Right renal cortex interstitium (tissue), 3 donors: Measurements from ENCODE around the gene OSBPL2. TPM values are rescaled to one million over a fixed set of nuclear protein-coding genes. Genes with fewer than 3 reads are reported as not detected.

ENCODE experiments used
- DNase-seq, 3 donors: peaks; one replicate each; pipeline ENCODE4 v3.0.0-alpha.2; 2013; ENCODE audit warnings: low read depth in 3 of 3, low spot score in 2 of 3
- polyA plus RNA-seq, 3 donors: library from polyadenylated mRNA; unstranded; fragments of 120-200 nt; gene quantifications; one replicate each; pipeline ENCODE4 v1.2.1, GENCODE V29; 2013; ENCODE audit not compliant: insufficient read length in 3 of 3

The OSBPL2 gene
- polyA plus RNA-seq, 3 donors = 27.8 to 31.3 (median 30.4) TPM

DNA sequence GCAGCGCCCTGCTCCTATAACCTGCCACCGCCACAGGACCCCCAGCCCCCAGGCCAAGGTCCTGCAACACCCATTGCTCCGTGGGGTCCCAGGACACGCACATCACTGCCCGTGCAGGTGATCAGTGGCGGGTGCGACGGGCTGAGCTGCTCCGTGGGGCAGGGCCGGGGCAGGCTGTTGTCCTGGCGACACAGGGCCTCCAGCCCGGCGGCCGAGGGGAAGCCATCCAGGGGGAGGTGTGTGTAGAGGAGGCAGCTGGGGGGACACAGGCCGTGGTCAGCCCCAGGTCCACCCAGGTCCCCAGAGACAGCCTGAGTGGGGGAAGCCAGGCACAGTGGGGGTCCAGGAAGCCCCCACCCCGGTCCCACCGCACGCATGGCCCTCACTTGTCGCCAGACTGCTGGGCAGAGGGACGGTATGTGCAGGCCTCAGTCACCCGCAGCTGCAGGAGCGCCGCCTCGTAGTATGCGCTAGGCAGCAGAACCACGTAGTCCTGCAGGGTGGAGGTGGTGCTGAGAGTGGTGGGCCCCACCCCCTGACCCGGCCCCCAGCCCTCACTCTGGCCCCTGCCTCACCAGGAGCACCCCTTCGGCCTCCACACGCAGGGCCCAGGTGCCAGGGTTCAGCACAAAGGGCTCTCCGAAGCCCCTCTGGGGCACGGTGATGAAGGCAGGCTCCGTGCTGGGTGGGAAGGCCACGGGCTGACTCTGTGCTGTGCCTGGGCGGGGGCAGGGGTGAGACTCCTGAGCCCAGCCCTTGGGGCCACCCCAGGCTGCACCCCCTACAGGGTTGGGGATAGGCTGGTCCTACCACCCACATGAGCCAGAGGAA is 94.9 kb downstream of the OSBPL2 start:
- no peak for DNase-seq

GRCh38 chr20:62333820-62334595 is 95.7 kb downstream of the OSBPL2 start:
- no peak for DNase-seq

- DNase-seq = no peak
Measured at GRCh38 chr20:62334881-62335280, 96.6 kb downstream of the OSBPL2 start.

- no peak for DNase-seq
Measured at GRCh38 chr20:62335532-62335931, 97.2 kb downstream of the OSBPL2 start.

DNA sequence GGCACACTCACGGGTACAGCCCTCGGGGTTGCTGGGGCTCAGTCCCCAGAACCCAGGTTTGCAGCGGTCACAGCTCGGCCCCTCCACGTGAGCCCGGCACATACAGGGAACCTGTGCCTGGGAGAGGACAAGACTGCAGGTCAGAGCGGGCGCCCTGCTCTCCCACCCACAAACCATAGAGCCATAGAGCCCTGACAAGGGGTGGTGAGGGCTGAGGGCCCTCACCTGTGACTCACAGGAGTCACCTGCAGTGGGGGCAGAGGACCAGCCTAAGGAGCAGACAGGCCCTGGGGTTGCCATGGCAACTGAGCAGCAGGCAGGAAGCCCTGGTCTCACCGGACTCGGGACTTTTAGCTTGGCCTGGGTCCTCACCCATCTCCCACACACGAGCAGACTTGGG is 98.0 kb downstream of the OSBPL2 start:
- no peak for DNase-seq

GRCh38 chr20:62336775-62337557 is 98.6 kb downstream of the OSBPL2 start:
- no peak for DNase-seq

DNA sequence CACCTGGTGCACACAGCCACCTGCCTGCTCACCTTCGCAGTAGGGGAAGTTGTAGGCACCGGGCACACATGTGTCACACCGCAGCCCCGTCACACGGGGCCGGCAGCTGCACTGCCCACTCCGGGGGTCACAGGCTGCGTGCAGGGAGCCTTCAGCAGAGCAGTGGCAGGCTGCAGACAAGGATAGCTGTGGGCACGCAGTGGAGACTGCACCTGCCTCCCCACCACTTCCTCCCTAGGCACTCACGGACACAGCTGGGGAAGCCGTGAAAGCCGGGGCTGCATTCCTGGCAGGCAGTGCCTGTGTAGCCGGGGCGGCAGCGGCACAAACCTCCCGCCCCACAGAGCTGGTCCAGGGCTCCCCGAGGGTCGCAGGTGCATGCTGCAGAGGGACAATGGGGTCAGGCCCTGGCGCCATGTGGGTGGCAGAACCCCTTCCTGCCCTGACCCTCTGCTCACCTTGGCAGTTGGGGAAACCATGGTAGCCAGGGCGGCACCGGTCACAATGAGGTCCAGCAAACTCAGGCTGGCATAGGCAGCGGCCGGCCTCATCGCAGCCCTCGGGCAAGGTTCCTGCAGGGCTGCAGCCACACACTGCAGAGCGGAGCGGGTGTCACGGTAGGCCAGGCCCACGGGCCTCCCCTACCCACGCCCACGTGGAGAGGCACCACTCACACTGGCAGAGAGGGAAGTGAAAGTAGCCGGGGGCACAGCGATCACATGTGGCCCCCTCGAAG is 99.4 kb downstream of the OSBPL2 start:
- no peak for DNase-seq

DNA sequence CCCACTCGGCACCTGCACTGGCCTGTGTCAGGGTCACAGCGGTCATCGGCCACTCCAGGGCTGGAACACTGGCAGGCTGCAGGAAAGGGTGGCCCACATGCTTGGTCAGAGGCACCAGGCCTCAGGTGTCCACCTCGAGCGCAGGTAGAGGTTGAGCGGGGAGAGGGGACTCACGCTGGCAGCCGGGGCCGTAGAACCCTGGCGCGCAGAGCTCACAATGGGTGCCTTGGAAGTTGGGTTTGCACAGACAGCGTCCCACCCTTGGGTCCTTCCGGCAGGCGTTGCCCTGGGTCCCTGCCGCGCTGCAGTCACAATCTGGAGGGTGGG is 99.9 kb downstream of the OSBPL2 start:
- DNase-seq = no peak

GRCh38 chr20:62339647-62340062 is 101.3 kb downstream of the OSBPL2 start:
- DNase-seq = no peak

- DNase-seq = no peak
Measured at GRCh38 chr20:62342910-62343309, 104.6 kb downstream of the OSBPL2 start.

DNA sequence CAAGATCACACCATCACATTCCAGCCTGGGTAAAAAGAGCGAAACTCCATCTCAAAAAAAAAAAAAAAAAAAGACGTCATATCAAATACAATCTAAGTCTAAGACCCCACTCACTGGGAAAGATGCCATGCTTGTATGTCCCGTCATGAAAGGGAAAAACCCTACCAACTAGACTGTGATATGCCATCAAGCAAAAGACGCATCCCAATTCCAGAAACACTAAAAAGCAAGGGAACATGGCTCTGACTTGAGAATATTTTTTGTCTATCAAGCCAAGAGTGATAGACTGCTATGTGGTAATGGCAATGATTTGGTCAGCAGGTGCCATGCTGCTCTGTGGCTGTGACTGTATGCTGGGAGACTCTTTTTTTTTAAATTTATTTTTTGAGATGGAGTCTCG is 105.8 kb downstream of the OSBPL2 start:
- DNase-seq = no peak

GRCh38 chr20:62344782-62345181 is 106.5 kb downstream of the OSBPL2 start:
- no peak for DNase-seq

Other genes with a start within 250 kb of the OSBPL2 start
- 10 to 100 TPM; 14.1 to 16.1 (median 14.8) TPM for gene TAF4, start 172.6 kb upstream of the OSBPL2 start, polyA plus RNA-seq
- gene LSM14B, start 116.0 kb upstream of the OSBPL2 start, polyA plus RNA-seq = 10 to 100 TPM; 50.2 to 52.9 (median 50.5) TPM
- 100 to 1,000 TPM; 169 to 200 (median 192) TPM for gene PSMA7, start 95.1 kb upstream of the OSBPL2 start, polyA plus RNA-seq
- gene SS18L1, start 94.8 kb upstream of the OSBPL2 start, polyA plus RNA-seq = 10 to 100 TPM; 16.3 to 19.0 (median 18.0) TPM
- 10 to 100 TPM; 26.3 to 35.4 (median 28.2) TPM for gene MTG2, start 55.5 kb upstream of the OSBPL2 start, polyA plus RNA-seq
- gene HRH3, start 18.2 kb upstream of the OSBPL2 start, polyA plus RNA-seq = under 1 TPM in 1 of 3 donors, not detected in 2; 0.04 TPM
- gene ADRM1, start 64.5 kb downstream of the OSBPL2 start, polyA plus RNA-seq = 10 to 100 TPM; 38.7 to 47.7 (median 44.9) TPM
- 10 to 100 TPM; 72.5 to 82.7 (median 79.9) TPM for gene LAMA5, start 128.8 kb downstream of the OSBPL2 start, polyA plus RNA-seq
- gene RPS21, start 148.6 kb downstream of the OSBPL2 start, polyA plus RNA-seq = 100 to 1,000 TPM; 745 to 942 (median 879) TPM
- gene CABLES2, start 168.8 kb downstream of the OSBPL2 start, polyA plus RNA-seq = 1 to 10 TPM; 8.8 to 9.3 (median 9.3) TPM
- 1 to 10 TPM in 2 of 3 donors, under 1 TPM in 1; 0.87 to 1.5 (median 1.4) TPM for gene RBBP8NL, start 189.0 kb downstream of the OSBPL2 start, polyA plus RNA-seq
- 1 to 10 TPM; 5.4 to 7.0 (median 5.5) TPM for gene GATA5, start 237.5 kb downstream of the OSBPL2 start, polyA plus RNA-seq